BLaER1 (cell line): ENCODE results near the gene MAJIN.

ENCODE experiments used
- H3K27ac ChIP-seq: shearing (Covaris generic); formaldehyde crosslinking; 2 replicates; pipeline ENCODE4 v1.8.1; 2022
- H3K27me3 ChIP-seq: shearing (Covaris generic); formaldehyde crosslinking; 2 replicates; pipeline ENCODE4 v1.8.1; 2022
- H3K36me3 ChIP-seq: shearing (Covaris generic); formaldehyde crosslinking; 2 replicates; pipeline ENCODE4 v1.8.1; 2022
- H3K4me1 ChIP-seq: shearing (Covaris generic); formaldehyde crosslinking; 2 replicates; pipeline ENCODE4 v1.8.1; 2022
- H3K4me2 ChIP-seq: shearing (Covaris generic); formaldehyde crosslinking; 2 replicates; pipeline ENCODE4 v1.8.1; 2022
- H3K4me3 ChIP-seq: shearing (Covaris generic); formaldehyde crosslinking; 2 replicates; pipeline ENCODE4 v1.8.1; 2022
- H3K9ac ChIP-seq: shearing (Covaris generic); formaldehyde crosslinking; 2 replicates; pipeline ENCODE4 v1.8.1; 2022
- H3K9me3 ChIP-seq: shearing (Covaris generic); formaldehyde crosslinking; 2 replicates; pipeline ENCODE4 v1.8.1; 2022
- H4K20me1 ChIP-seq: shearing (Covaris generic); formaldehyde crosslinking; 2 replicates; pipeline ENCODE4 v1.8.1; 2022
- Cebpa-rat ChIP-seq: shearing (Covaris generic); IDR thresholded peaks from 2 replicates; pipeline ENCODE4 v1.8.1; 2022

The MAJIN gene

GRCh38 chr11:64888729-64889511, 83.0 kb downstream of the MAJIN start:
- Histone ChIP-seq H3K27ac (peak overlapping the region; percentile 75), H4K20me1 (no peaks in the 10 kb centered on the region), H3K9me3 (no peaks in the 10 kb centered on the region), H3K4me2 (peak overlapping the region; percentile 92), H3K36me3 (no peaks in the 10 kb centered on the region), H3K9ac (peak overlapping the region; percentile 64; the same call in 1 of the 2 replicates), H3K4me1 (peaks cover 91% of the 10 kb centered on the region), H3K4me3 (no peak overlapping the region), H3K27me3 (no peaks in the 10 kb centered on the region)
- no peak for TF ChIP-seq Cebpa-rat

- no peaks in the 10 kb centered on the region for H3K27me3 ChIP-seq
- peak overlapping the region; percentile 75 for H3K27ac ChIP-seq
- peak overlapping the region; percentile 92 for H3K4me2 ChIP-seq
- H3K4me1 ChIP-seq, result peaks cover 91% of the 10 kb centered on the region
- peak overlapping the region; percentile 47 for H3K4me3 ChIP-seq
- no peak for TF ChIP-seq Cebpa-rat
- H3K36me3 ChIP-seq, result no peaks in the 10 kb centered on the region
- no peaks in the 10 kb centered on the region for H3K9me3 ChIP-seq
- H4K20me1 ChIP-seq, result no peaks in the 10 kb centered on the region
- H3K9ac ChIP-seq, result peak overlapping the region; percentile 64; the same call in 1 of the 2 replicates
Measured at GRCh38 chr11:64888406-64888728, 83.5 kb downstream of the MAJIN start.
